Kidney glomerular epithelial cell (primary cell): ENCODE results near the gene VWA8.
"Not testable (repeated sequence)": the region's sequence is repeated elsewhere in the genome, so short reads cannot be mapped to it uniquely, and the experiment has no call there.

Experiments
- DNase-seq: peaks from one replicate; lab custom pipeline; 2025; lab: John Stamatoyannopoulos, UW

The VWA8 gene

DNA sequence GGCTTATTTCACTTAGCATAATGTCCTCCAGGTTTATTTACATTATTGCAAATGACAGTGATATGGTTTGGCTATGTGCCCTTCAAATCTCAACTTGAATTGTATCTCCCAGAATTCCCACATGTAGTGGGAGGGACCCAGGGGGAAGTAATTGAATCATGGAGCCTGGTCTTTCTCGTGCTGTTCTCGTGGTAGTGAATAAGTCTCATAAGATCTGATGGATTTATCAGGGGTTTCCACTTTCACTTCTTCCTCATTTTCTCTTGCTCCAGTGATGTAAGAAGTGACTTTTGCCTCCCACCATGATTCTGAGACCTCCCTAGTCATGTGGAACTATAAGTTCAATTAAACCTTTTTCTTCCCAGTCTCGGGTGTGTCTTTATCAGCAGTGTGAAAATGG is 109.6 kb downstream of the VWA8 start:
- DNase-seq = no peak

DNA sequence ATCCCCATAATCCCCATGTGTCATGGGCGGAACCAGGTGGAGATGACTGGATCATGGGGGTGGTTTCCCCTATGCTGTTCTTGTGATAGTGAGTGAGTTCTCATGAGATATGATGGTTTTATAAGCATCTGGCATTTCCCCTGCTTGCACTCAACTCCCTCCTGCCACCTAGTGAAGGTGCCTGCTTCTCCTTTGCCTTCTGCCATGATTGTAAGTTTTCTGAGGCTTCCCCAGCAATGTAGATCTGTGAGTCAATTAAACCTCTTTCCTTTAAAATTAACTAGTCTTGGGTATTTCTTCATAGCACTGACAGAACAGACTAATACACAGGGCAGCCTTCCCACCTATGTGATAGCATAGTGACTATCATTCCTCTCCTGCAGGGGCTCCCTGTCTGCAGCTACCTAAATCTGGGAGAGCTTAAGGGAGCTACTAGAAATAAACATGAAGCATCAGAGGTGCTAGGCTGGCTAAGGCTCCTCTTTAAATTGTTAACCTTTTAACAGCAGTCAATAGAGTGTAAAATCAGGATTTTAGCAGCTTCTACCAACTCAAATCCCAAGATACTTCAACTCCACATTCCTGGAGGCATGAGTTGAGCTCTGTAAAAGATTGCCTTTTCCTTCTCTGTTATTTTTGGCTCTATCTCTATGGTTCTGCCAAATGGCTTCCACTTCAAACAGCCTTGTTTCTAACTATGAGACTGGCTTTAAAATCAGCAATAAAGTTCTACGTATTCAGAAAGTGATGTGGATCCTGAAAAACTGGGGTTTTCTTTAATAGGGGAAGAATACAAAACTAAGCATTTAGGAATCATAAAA is 112.3 kb downstream of the VWA8 start:
- DNase-seq = peak; percentile 29

DNA sequence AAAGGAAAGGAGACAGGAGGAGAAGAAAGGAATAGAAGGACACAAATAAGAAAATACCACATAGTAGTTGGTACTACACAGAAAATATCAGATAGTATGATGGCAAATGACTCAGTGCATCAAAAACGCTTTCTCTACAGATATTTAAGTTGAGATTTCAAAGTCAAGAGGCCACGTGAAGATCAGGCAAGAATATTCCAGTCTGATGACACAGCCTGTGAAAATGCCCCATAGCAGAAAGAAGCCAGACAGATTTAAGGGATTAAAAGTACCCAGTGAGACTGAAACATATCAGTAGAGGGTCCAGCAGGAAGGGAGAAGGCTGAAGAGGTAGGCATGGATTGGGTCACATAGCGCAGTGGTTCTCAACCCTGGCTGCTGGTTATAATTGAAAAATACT is 113.7 kb downstream of the VWA8 start:
- DNase-seq = no peak

DNA sequence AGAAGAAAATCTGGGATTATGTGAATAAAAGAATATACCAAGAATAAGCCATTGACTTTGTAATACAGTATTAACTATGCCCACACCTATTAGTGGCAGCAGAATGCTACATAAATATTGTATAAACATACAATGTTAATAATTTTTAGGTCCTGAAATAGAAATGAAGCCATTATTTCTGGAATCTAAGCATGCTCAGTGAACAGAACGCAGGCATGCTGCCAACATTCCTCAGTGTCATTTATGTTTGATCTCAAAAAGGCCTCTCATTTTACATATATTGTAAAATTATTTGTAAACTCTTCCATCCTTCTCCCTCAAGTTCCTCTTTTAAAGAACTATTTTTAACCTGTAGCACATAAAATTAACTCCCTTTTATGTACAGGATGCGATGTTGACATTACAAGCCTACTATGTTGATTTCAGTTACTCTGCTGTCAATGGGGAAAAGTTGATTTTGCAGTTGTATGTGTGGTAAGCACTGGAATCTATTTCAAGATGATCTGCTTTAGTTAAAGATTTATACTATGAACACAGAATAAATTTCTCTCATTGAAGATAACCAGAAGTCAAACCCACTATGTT is 118.8 kb downstream of the VWA8 start:
- peak; percentile 44 for DNase-seq

DNA sequence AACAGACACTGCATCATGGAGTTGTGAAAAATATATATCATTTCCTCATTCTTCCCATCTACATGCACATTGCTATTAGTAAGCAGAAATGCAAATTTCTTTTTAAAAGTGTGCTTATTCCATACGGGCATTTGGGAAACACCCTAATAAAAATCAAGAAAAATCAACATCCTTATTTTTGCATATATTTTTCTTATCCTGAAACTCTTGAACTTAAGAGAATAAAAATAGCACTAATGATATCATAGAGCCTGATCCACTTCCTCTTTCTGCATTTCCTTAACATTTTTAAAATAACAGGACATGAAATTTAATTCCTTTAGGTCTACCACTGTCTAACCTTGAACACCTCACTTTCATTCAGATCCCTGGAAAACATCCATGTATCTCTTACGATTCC is 123.3 kb downstream of the VWA8 start:
- no peak for DNase-seq

DNA sequence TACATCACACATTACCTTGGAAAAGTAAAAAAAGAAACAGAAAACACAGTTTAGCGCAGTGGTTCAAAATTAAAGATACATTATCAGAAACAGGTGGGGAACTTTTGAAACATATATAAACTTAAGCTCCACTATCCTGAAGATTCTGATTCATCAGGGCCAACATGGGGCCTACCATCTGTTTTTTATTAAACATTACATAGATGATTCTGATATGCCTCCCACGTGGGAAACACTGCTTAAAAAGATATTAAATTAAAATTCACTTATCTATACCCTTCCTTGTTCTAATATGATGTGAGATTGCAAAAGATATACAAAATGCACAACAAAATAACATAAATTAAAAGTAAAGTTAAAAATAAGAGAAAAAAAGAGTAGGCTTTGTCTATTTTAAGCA is 125.0 kb downstream of the VWA8 start:
- no peak for DNase-seq

DNA sequence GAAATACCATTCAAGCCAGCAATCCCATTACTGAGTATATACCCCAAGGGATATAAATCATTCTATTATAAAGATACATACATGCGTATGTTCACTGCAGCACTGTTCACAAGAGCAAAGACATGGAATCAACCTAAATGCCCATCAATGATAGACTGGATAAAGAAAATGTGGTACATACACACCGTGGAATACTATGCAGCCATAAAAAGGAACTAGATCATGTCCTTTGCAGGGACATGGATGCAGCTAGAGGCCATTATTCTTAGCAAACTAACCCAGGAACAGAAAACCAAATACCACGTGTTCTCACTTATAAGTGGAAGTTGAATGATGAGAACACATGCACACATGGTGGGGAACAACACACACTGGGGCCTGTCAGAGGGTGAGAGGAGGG is 126.2 kb downstream of the VWA8 start:
- DNase-seq = not testable (repeated sequence)

DNA sequence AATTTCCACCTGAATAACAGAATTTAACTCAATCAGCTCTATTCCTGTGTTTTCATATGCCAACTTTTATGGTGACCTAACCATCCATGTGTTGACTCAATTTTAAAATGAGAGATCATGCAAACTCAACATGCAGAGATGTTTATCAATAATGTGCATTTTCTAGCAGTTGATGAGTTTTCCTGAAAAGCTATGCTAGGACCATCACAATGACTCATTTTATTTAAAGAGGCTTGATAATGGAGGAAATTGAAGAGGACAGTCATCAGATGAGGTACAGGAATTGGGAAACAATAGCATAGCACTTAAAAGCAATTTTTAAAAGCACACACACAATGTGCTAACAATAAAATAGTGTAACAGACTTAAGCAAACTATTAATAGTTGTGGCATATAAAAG is 127.1 kb downstream of the VWA8 start:
- no peak for DNase-seq

DNA sequence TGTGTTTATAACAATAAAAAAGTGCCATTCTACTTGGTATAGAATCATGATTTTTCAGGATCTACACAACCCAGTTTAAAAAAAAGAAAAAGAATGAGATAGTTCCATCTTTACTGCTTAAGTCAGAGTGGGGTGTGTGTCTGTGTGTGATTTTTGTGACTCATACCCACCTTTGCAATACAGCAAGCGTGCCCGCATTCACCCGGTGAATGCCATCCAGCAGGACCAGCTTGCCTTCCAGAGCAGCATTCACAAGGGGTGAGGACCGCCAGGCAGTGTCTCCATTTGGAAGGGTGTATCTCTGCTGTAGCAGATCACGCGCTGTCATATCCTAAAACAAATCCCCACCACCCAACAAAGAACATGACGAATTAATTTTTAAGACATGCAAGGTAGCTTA is 127.7 kb downstream of the VWA8 start:
- peak; percentile 6 for DNase-seq

DNA sequence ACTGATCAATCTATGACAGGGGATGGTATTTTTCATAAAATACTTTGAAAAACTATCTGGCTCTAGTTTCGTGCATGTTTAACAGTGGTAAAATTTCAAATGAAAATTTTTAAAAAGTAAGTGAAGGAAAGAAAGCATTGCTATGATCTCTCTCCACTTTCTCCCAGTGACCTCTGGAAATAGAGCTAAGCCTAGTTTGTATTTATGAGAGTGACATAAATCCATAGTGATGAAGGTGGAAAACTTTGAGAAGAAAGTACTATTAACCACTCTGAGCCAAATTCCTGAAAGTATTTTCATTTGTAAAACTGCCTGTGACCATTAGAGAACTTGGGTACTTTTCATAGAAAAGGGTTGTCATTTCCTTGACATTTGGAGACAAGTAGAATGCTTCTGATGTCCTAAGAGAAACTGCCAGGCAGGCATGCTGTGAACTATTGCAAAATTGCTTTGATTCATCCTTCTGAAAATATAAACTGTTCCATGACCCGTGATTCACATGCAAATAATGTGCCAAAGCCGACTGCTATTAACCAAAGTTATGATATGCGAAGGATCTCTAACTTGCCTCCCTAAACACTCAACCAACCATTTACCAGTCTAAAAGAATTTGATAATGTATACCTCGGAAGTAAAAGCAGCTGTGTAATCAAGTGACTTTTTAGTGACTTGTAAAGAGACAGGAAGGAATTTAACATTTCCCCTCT is 133.2 kb downstream of the VWA8 start:
- DNase-seq = peak; percentile 66

DNA sequence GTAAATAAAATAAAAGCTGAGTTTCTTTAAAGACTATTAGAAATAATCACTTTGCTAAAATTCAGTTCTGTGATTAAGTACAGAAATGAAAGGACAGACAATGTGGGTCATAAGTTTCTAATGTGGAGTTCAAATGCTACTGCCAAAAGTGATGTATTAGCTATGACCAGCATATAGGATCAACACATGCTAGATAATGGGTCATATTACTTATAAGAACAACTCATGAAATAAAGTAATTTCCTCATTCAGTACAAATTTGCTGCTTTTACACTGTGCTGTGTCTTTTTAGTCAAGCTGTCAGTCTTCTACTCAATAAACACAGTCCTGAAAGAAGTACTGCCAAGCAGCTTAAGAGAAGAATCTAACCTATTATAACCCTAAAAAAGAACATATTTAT is 135.2 kb downstream of the VWA8 start:
- DNase-seq = no peak

DNA sequence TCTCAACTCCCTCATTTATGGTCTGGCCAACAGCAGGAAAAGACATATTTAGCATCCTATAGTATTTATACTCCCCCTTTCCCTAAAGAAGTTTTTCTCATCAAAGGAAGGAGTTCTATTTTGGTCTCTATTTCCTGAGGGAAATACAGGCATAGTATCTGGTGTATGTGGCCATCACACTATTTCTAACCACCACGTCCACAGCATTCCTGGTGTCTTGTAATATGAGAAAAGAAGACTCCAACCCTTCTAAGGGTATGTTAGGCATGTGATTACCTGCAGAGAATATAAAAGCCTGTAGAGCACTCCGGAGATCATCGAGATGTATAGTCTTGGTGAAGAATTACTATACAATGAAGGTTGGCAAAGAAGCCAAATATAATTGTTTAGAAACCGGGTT is 137.4 kb downstream of the VWA8 start:
- DNase-seq = no peak

DNA sequence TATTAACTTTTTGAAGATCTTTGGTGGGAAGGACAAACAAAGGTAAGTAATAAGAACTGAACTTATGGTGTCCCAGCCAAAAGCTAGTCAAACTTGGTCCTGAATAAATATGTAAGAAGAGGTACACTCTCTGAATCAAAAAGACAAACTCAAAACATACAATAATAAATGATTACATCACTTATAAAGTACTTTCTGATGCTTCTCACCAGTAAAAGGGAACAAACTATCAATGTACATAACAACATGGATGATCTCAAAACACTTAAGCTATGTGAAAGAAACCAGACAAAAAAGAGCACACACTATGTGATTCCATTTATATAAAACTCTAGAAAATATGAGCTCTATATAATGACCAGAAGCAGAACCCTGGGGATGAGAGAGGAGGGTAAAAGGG is 138.3 kb downstream of the VWA8 start:
- DNase-seq = no peak

DNA sequence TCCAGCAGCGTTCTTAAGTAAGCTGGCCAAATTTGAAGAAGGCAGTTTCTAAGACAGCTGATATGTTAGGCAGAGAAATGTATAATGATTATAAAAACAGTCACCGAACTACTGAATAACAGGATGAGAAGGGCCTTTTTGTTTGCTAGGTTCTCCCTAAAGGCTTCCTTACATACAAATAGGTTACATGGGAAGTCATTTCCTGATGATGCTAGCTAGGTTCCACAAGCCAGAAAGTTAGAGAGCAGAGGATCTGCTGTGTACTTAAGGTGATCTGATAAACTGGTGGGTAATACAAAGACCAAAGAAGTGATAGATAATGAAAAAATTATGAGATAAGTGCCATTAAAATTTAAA is 139.7 kb downstream of the VWA8 start:
- no peak for DNase-seq

DNA sequence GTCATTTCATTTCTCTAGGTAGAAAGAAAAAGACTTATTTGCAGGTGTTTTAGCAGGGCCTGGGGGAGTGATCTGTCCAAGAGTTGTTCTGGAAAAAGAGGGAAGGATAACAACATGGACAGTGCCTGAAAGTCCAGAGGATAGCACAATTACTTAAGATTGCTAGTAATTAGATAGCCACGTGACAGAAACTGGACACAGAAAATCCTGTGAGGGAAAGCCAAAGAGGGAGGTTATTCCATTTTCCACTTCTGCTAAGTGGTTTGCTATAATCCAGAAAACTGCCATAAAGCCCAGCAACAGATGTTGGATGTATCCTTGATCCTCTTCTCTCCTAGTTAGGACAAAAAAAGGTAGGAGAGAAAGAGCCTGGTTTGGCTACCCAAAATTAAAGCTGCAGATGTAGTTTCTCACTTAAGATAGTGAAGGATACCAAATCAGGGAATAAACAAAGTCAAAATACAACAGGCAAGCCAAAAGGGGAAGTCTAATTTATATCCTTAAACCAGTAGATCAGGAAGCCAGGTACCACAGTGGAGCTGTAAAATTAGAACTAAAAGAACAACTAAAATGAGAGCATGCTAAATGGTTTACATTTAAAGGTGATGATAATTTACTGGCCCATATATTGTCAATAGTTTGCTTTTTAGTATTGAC is 140.2 kb downstream of the VWA8 start:
- DNase-seq = no peak

DNA sequence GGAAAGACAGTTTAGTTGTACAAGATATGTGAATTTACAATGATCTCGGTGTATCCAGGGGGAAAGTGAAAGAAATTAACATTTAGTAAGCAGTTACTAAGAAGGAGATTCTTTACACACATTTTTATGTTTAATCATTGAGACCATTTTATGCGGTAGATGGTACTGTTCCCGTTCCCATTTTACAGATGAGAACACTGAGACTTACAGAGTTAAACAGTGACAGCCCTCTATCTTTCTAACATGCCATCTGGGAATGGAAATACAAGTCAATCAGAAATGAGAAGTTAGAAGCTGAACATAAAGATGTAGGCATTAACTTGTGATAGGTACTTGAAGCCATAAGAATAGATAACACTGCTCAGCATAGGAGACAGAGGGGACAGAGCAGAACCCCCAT is 144.9 kb downstream of the VWA8 start:
- no peak for DNase-seq

DNA sequence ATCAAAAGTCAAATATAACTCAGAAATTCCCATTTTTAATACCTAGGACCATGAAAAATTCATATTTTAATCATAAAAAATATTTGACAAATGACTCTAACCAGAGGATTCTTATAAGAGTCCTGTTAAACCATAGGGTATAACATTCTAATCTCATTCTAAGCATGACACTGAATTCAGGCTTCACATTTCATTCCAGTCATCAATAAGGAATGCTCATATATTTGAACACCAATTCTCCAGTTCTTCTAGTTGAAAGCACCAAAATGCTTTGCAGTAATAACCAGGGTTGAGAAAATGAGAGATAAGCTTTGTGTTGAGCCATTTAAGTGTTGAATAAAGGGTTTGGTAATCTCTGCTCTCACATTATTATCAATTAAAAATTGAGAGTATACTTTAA is 147.5 kb downstream of the VWA8 start:
- DNase-seq = no peak

DNA sequence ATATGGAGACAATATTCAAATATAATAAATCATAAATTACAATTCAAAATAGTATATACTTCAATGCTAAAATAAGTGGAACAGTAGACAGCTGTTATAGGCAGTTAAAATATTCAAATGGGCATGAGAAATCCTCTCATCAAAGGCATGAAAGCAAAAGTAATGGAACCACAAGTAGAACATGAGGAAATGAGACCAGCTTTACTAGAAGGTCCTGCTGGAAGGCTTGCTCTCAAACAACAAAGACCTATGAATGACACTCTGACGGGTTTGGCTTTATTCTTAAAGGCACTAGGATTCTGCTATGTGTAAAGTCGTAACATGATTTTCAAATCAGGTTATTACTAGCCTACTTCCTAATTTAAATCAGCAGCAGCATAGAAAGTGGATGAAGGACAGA is 148.1 kb downstream of the VWA8 start:
- no peak for DNase-seq

DNA sequence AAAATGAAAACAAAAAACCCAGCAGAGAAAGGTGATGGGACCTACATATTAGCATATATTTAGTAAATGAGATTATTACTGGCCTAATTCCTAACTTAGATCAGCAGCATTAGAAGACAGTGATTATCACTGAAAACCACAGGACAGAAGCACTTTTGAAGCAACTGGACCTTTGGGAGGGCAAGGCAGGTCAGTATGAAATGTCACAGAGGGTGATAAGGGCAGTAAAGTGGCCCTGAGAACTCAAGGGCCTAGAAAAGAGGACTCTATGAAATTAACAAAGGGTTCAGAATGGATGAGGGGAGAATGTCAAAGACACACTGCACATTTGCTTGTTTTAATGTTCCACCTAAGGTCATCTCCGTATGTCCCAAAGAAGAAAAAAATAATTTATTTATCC is 148.7 kb downstream of the VWA8 start:
- DNase-seq = no peak

DNA sequence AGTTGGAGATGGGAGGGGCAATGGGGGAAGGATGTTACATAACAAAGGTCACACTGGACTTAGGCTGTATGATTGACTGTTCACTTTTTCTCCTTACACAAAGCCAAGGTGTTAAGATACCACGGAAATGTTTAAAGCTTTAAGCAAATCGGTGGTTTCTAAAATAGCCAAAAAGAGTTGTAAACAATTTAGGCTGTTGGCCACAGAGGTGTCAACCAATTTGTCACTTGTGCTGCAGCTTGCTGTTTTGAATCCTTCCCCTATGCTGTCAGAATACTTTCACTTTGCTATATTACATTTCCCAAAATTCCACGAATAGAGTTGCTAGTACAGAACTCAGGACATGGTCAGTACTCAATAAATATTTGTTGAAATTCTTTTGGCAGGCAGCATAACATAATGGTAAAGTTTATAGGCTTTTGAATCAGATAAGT is 149.3 kb downstream of the VWA8 start:
- DNase-seq = no peak

DNA sequence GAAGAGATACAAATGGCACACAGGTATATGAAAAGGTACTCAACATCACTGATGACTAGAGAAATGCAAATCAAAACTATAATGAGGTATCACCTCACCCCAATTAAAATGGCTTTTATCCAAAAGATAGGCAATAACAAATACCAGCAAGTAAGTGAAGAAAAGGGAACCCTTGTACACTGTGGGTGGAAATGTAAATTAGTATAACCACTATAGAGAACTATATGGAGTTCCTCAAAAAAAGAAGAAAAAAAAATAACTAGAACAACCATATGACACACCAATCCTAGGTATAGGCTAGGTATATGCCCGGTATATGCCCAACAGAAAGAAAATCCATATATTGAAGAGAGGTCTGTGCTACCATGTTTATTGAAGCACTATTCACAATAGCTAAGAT is 150.9 kb downstream of the VWA8 start:
- DNase-seq = no peak

DNA sequence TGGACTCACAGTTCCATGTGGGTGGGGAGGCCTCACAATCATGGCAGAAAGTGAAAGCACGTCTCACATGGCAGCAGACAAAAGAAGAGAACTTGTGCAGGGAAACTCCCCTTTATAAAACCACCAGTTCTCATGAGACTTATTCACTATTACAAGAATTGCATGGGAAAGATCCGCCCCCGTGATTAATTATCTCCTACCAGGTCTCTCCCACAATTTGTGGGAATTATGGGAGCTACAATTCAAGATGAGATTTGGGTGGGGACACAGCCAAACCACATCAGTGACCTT is 157.5 kb downstream of the VWA8 start:
- DNase-seq = not testable (repeated sequence)
